ENCODE results near the gene SLC25A43. TPM values are rescaled to one million over a fixed set of nuclear protein-coding genes. Genes with fewer than 3 reads are reported as not detected.

SLC25A43 gene
- polyA plus RNA-seq, 2 of the 4 experiments (the other 2 are of a cell fraction): 27.4 to 31.2 TPM

DNA sequence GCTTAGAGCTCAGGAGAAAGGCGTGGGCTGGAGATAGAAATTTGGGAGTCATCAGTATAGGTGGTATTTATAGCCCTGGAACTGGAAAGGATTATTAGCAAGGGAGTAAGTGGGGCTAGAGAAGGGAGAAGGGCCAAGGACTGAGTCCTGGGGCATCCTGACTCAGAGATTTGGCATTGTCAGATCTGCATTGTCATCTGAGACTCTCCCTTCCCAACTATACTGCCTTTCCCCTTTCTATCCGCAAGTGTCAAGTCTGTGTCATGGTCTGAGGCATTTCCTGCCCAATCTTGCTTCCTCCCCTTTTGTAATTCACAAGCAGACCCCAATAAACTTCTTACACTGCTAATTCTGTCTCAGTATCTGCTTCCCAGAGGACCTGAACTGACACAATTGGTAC is 24.4 kb upstream of the SLC25A43 start:
- DNase-seq (ENCODE audit: low read depth in 1 of 2, low spot score in 1 of 2): peak in 1 of 2 experiments; percentile 33
- ATAC-seq: peak in 1 of 2 experiments; percentile 44; a peak in 2 of 6 replicates
- peak; percentile 18 for FAIRE-seq
- ChIA-PET CTCF (no interaction called here), POLR2A (no interaction called here)
- Histone ChIP-seq H3K4me2 (peak overlapping the region; percentile 19; the same call in 1 of the 3 replicates), H3K9me3 (no peaks in the 10 kb centered on the region), H3K27ac (no peak overlapping the region), H3K4me3 (no peak overlapping the region), H3K4me1 (peaks cover 4% of the 10 kb centered on the region; the same call in 1 of the 3 replicates)
- 44% methylated on average over 2 of the region's 2 CpGs for WGBS (ENCODE audit: missing lambda C conversion rate)
- TF ChIP-seq HES2 (IDR thresholded peaks at IDR 0.05) (no peak), MAFK (IDR thresholded peaks at IDR 0.05; ENCODE audit: partially characterized antibody) (peak; percentile 25), NFE2L2 (conservative IDR thresholded peaks at IDR 0.05; ENCODE audit: low read length) (no peak)

DNA sequence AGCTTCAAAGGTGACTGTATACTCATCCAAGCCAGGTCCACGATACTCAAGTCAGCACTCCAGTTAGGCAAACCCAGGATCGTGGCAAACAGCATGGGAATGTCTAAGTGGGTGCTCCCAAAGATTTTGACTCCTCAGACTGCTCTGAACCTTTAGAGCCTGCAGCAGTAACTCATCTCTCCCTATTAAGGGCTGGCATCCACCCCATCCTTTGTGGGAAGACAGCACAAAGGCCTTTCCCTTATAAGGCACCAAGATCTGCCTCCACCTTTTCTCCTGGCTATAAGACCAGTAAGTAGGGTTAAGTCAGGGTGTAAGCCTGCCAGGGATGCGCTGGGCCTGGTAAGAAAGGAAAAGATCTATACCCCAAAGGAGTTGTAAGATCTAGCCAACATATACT is 23.6 kb upstream of the SLC25A43 start:
- H3K4me2 ChIP-seq: no peak overlapping the region
- TF ChIP-seq MYC (IDR thresholded peaks at IDR 0.05; ENCODE audit: borderline replicate concordance, low read length): no peak
- no peak for TF ChIP-seq RARB (CRISPR knock-in tag; IDR thresholded peaks at IDR 0.05)
- TF ChIP-seq ZFP36 (IDR thresholded peaks at IDR 0.05; ENCODE audit: borderline replicate concordance, partially characterized antibody): no peak
- no peak for TF ChIP-seq ESRRA (IDR thresholded peaks at IDR 0.05; ENCODE audit: borderline replicate concordance, low read length)
- no peak for TF ChIP-seq BHLHE40 (IDR thresholded peaks at IDR 0.05; ENCODE audit: low read depth, low read length)
- TF ChIP-seq POLR2AphosphoS2 (conservative IDR thresholded peaks at IDR 0.05; ENCODE audit: low read length): no peak
- no peak for TF ChIP-seq RCOR1 (IDR thresholded peaks at IDR 0.05; ENCODE audit: low read depth, low read length)
- no peak for TF ChIP-seq E2F6 (IDR thresholded peaks at IDR 0.05; ENCODE audit: borderline replicate concordance, low read depth)
- no peak for TF ChIP-seq EHMT2 (IDR thresholded peaks at IDR 0.05; ENCODE audit: low read depth)
- TF ChIP-seq CEBPB (IDR thresholded peaks at IDR 0.05): no peak
- no peak for TF ChIP-seq CBX2 (IDR thresholded peaks at IDR 0.05; ENCODE audit: borderline replicate concordance, low read depth)
- no peak for TF ChIP-seq NFE2L2 (conservative IDR thresholded peaks at IDR 0.05; ENCODE audit: low read length)
- TF ChIP-seq RNF2 (IDR thresholded peaks at IDR 0.05; ENCODE audit: borderline replicate concordance, low read depth): no peak
- no peak for TF ChIP-seq HOXB13 (CRISPR knock-in tag; IDR thresholded peaks at IDR 0.05; ENCODE audit: low read depth)
- no peak for TF ChIP-seq MAZ (IDR thresholded peaks at IDR 0.05; ENCODE audit: borderline replicate concordance, low read depth, low read length)
- no peak for TF ChIP-seq RAD21 (conservative IDR thresholded peaks at IDR 0.05 in 1 of 2, IDR thresholded peaks at IDR 0.05 in 1 of 2)
- WGBS (ENCODE audit: missing lambda C conversion rate): 48% methylated on average over 3 of the region's 3 CpGs
- CTCF ChIA-PET: interaction anchor here (0.7 kb wide), 1 partner anchor 155 kb away, joined by 3 read pairs; no protein-coding TSS in a partner anchor
- ATAC-seq (no peak), FAIRE-seq (peak; percentile 67), DNase-seq (ENCODE audit: low read depth in 1 of 2, low spot score in 1 of 2) (no peak)
- peaks cover 4% of the 10 kb centered on the region; the same call in 1 of the 3 replicates for H3K4me1 ChIP-seq
- H3K27ac ChIP-seq: no peak overlapping the region
- H3K4me3 ChIP-seq: no peak overlapping the region
- H3K9me3 ChIP-seq: no peaks in the 10 kb centered on the region
- POLR2A ChIA-PET: no interaction called here

- Histone ChIP-seq H3K9me3 (no peaks in the 10 kb centered on the region), H3K4me1 (peaks cover 4% of the 10 kb centered on the region; the same call in 1 of the 3 replicates), H3K27ac (no peak overlapping the region), H3K4me2 (no peak overlapping the region), H3K4me3 (no peak overlapping the region)
- ChIA-PET CTCF (no interaction called here), POLR2A (no interaction called here)
- no peak for TF ChIP-seq RNF2 (IDR thresholded peaks at IDR 0.05; ENCODE audit: borderline replicate concordance, low read depth)
- TF ChIP-seq, protein P1, sequence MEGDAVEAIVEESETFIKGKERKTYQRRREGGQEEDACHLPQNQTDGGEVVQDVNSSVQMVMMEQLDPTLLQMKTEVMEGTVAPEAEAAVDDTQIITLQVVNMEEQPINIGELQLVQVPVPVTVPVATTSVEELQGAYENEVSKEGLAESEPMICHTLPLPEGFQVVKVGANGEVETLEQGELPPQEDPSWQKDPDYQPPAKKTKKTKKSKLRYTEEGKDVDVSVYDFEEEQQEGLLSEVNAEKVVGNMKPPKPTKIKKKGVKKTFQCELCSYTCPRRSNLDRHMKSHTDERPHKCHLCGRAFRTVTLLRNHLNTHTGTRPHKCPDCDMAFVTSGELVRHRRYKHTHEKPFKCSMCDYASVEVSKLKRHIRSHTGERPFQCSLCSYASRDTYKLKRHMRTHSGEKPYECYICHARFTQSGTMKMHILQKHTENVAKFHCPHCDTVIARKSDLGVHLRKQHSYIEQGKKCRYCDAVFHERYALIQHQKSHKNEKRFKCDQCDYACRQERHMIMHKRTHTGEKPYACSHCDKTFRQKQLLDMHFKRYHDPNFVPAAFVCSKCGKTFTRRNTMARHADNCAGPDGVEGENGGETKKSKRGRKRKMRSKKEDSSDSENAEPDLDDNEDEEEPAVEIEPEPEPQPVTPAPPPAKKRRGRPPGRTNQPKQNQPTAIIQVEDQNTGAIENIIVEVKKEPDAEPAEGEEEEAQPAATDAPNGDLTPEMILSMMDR (IDR thresholded peaks at IDR 0.05): no peak
- no peak for TF ChIP-seq FOXS1 (CRISPR knock-in tag; IDR thresholded peaks at IDR 0.05)
- TF ChIP-seq KDM1A (IDR thresholded peaks at IDR 0.05; ENCODE audit: low read depth): no peak
- TF ChIP-seq ZNF302 (CRISPR knock-in tag; IDR thresholded peaks at IDR 0.05): no peak
- TF ChIP-seq JUNB (IDR thresholded peaks at IDR 0.05): no peak
- no peak for TF ChIP-seq HMGXB4 (CRISPR knock-in tag; IDR thresholded peaks at IDR 0.05; ENCODE audit: borderline replicate concordance)
- TF ChIP-seq PHF8 (IDR thresholded peaks at IDR 0.05; ENCODE audit: borderline replicate concordance, low read depth): no peak
- TF ChIP-seq ZSCAN20 (CRISPR knock-in tag; IDR thresholded peaks at IDR 0.05): no peak
- no peak for TF ChIP-seq HOXB5 (CRISPR knock-in tag; IDR thresholded peaks at IDR 0.05)
- ATAC-seq: no peak
- 70% methylated on average over 5 of the region's 5 CpGs for WGBS (ENCODE audit: missing lambda C conversion rate)
- DNase-seq (ENCODE audit: low read depth in 1 of 2, low spot score in 1 of 2): no peak
- no peak for FAIRE-seq
Observed at GRCh38 chrX:119376312-119376711, 22.8 kb upstream of the SLC25A43 start.
